HEK293T (cell line): ENCODE results near the gene CACNA1C.

Source experiments
- CTCF ChIA-PET: fragments of 350-600 bp; formaldehyde crosslinking; extraction: SDS; loops from one replicate; lab custom pipeline; 2021; ENCODE audit warnings: antibody characterized with exemption, inconsistent platforms; lab: Yijun Ruan, JAX
- POLR2A ChIA-PET: fragments of 350-600 bp; formaldehyde crosslinking; extraction: SDS; loops from one replicate; lab custom pipeline; 2020; ENCODE audit warnings: antibody characterized with exemption, inconsistent platforms; lab: Yijun Ruan, JAX
- DNase-seq: peaks from one replicate; pipeline ENCODE4 v3.0.0; 2012; ENCODE audit warnings: mixed read lengths; ENCODE audit errors: extremely low spot score
- ARNT ChIP-seq: fragments of 450-650 bp; IDR thresholded peaks from 2 replicates; pipeline ENCODE4 v1.6.1; 2017; ENCODE audit warnings: mild to moderate bottlenecking
- BHLHE40 ChIP-seq: fragments of 450-650 bp; IDR thresholded peaks from 2 replicates; pipeline ENCODE4 v1.6.1; 2016; ENCODE audit warnings: mild to moderate bottlenecking, moderate library complexity, borderline replicate concordance
- CTBP1 ChIP-seq: fragments of 450-650 bp; IDR thresholded peaks from 2 replicates; pipeline ENCODE4 v1.6.1; 2016; ENCODE audit warnings: borderline replicate concordance
- ELF4 ChIP-seq: fragments of 450-650 bp; IDR thresholded peaks from 2 replicates; pipeline ENCODE4 v1.6.1; 2017; ENCODE audit warnings: antibody characterized with exemption
- FOXA1 ChIP-seq: fragments of 450-650 bp; IDR thresholded peaks from 2 replicates; pipeline ENCODE4 v1.6.1; 2016; ENCODE audit warnings: mild to moderate bottlenecking
- FOXK2 ChIP-seq: fragments of 450-650 bp; IDR thresholded peaks from 2 replicates; pipeline ENCODE4 v1.6.1; 2016; ENCODE audit warnings: mild to moderate bottlenecking
- FOXM1 ChIP-seq: fragments of 450-650 bp; IDR thresholded peaks from 2 replicates; pipeline ENCODE4 v1.6.1; 2017; ENCODE audit warnings: mild to moderate bottlenecking, borderline replicate concordance
- HDGF ChIP-seq: fragments of 450-650 bp; IDR thresholded peaks from 2 replicates; pipeline ENCODE4 v1.6.1; 2017; ENCODE audit warnings: antibody characterized with exemption, borderline replicate concordance
- L3MBTL2 ChIP-seq: fragments of 450-650 bp; conservative IDR thresholded peaks from 2 replicates; pipeline ENCODE4 v1.6.1; 2016; ENCODE audit warnings: mild to moderate bottlenecking
- LEF1 ChIP-seq: fragments of 450-650 bp; IDR thresholded peaks from 2 replicates; pipeline ENCODE4 v1.6.1; 2017; ENCODE audit warnings: mild to moderate bottlenecking, borderline replicate concordance
- NFRKB ChIP-seq: fragments of 450-650 bp; IDR thresholded peaks from 2 replicates; pipeline ENCODE4 v1.6.1; 2016; ENCODE audit warnings: mild to moderate bottlenecking, moderate library complexity
- PKNOX1 ChIP-seq: fragments of 450-650 bp; IDR thresholded peaks from 2 replicates; pipeline ENCODE4 v1.6.1; 2016
- SP1 ChIP-seq: fragments of 450-650 bp; IDR thresholded peaks from 2 replicates; pipeline ENCODE4 v1.6.1; 2017
- SUZ12 ChIP-seq: fragments of 450-650 bp; IDR thresholded peaks from 2 replicates; pipeline ENCODE4 v1.6.1; 2016; ENCODE audit warnings: mild to moderate bottlenecking
- TARDBP ChIP-seq: fragments of 450-650 bp; IDR thresholded peaks from 2 replicates; pipeline ENCODE4 v1.6.1; 2016
- ZNF384 ChIP-seq: fragments of 450-650 bp; IDR thresholded peaks from 2 replicates; pipeline ENCODE4 v1.6.1; 2016

Gene CACNA1C

DNA sequence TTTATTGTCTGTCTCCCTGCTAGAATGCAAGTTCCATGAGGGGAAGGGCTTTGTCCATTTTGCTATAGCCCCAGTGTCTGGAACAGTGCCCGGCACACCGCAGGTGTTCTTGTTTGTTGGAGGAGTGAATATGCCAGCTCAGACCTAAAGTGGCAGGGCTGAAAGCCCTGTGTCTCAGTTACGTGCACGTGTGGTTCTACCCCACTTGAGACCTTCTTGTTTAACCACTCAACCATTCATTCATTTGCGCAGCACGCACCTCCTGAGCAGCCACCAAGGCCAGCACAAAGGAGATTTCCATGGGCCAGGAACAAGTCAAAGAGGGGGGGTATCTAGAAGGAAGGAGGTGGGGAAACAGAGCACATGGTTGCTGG, 404.0 kb downstream of the CACNA1C start:
- no peak for TF ChIP-seq HDGF
- no peak for DNase-seq
- ChIA-PET CTCF (no interaction called here), POLR2A (no interaction called here)

GRCh38 chr12:2457215-2457932, 404.6 kb downstream of the CACNA1C start:
- DNase-seq, result no peak
- ChIA-PET POLR2A (no interaction called here), CTCF (no interaction called here)
- no peak for TF ChIP-seq CTBP1
- no peak for TF ChIP-seq ZNF384
- TF ChIP-seq NFRKB, result no peak
- TF ChIP-seq PKNOX1, result no peak
- no peak for TF ChIP-seq ARNT

GRCh38 chr12:2457933-2458414, 405.2 kb downstream of the CACNA1C start:
- no peak for TF ChIP-seq BHLHE40
- TF ChIP-seq LEF1, result no peak
- TF ChIP-seq HDGF, result no peak
- TF ChIP-seq FOXA1, result no peak
- TF ChIP-seq PKNOX1, result no peak
- TF ChIP-seq FOXK2, result no peak
- no peak for TF ChIP-seq SP1
- CTCF ChIA-PET, result no interaction called here
- POLR2A ChIA-PET, result no interaction called here
- no peak for DNase-seq

- TF ChIP-seq BHLHE40, result no peak
- no peak for TF ChIP-seq FOXM1
- no peak for TF ChIP-seq TARDBP
- no peak for TF ChIP-seq CTBP1
- no peak for TF ChIP-seq FOXA1
- no peak for TF ChIP-seq ARNT
- no peak for TF ChIP-seq FOXK2
- TF ChIP-seq HDGF, result no peak
- TF ChIP-seq LEF1, result no peak
- no peak for TF ChIP-seq SUZ12
- no peak for TF ChIP-seq L3MBTL2
- POLR2A ChIA-PET, result no interaction called here
- CTCF ChIA-PET, result interaction anchor here (0.6 kb wide), 1 partner anchor 800 kb away, joined by 3 read pairs; no protein-coding TSS in a partner anchor
- no peak for DNase-seq
Observed at GRCh38 chr12:2460051-2460670, 407.4 kb downstream of the CACNA1C start.

DNA sequence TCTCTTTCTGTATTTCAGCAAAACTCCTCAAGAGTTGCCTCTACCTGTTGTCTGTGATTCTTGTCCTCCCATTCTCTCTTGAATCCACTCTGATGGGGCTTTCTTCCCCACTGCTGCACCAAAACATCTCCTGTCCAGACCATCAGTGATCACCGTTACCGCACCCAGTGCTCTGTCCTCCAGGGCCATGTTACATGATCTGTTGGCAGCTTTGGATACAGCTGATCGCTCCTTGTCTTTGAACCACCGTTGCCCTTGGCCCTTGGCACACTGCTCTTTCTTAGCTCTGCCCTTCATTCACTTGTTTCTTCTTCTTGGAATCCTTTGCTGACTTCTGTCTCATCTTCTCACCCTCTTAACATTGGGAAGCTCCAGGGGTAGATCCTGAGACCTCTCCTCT, 408.3 kb downstream of the CACNA1C start:
- CTCF ChIA-PET, result no interaction called here
- POLR2A ChIA-PET, result no interaction called here
- no peak for DNase-seq
- no peak for TF ChIP-seq FOXM1

GRCh38 chr12:2461645-2462044, 408.9 kb downstream of the CACNA1C start:
- DNase-seq, result no peak
- CTCF ChIA-PET, result no interaction called here
- TF ChIP-seq TARDBP (no peak), NFRKB (no peak), HDGF (no peak), BHLHE40 (no peak), FOXM1 (no peak), SUZ12 (no peak), LEF1 (no peak), ELF4 (no peak), FOXK2 (no peak), FOXA1 (no peak), PKNOX1 (no peak), L3MBTL2 (no peak), CTBP1 (no peak), ARNT (no peak), ZNF384 (no peak), SP1 (no peak)
- POLR2A ChIA-PET, result no interaction called here

- no peak for TF ChIP-seq L3MBTL2
- TF ChIP-seq ELF4, result no peak
- TF ChIP-seq SUZ12, result no peak
- TF ChIP-seq CTBP1, result no peak
- TF ChIP-seq ARNT, result no peak
- TF ChIP-seq BHLHE40, result no peak
- no peak for TF ChIP-seq ZNF384
- TF ChIP-seq PKNOX1, result no peak
- no peak for TF ChIP-seq FOXM1
- TF ChIP-seq NFRKB, result no peak
- TF ChIP-seq SP1, result no peak
- TF ChIP-seq FOXA1, result no peak
- TF ChIP-seq TARDBP, result no peak
- TF ChIP-seq LEF1, result no peak
- DNase-seq, result no peak
- ChIA-PET POLR2A (no interaction called here), CTCF (no interaction called here)
Observed at GRCh38 chr12:2462087-2462486, 409.3 kb downstream of the CACNA1C start.
